Measurements from ENCODE around the gene ZFYVE19. TPM values are rescaled to one million over a fixed set of nuclear protein-coding genes. Genes with fewer than 3 reads are reported as not detected.

Gene ZFYVE19
- total RNA-seq, 1 experiment from 2014 or later: 39.5 TPM

DNA sequence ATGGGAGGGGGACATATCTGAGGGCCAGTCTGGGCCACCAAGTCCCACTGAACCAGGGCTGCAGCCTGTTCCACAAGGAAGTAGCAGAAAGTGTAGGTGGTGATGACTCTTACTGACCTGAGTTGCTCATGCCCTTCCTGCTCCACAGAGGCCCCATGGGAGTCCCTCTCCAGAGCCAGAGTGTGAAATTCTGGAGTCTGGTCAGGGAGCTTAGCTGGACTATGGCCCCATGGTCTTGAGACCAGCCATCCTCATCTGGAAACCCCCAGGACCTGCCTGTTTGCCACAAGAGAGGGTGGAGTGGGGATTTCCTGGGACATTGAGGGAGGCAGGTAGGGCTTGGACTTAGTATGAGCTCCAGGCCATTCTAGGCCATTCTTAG, 39.9 kb downstream of the ZFYVE19 start:
- Histone ChIP-seq H3K9me3 (ENCODE audit: control insufficient read depth, insufficient read depth, low read depth, low read length) (no peaks in the 10 kb centered on the region), H3K36me3 (ENCODE audit: control insufficient read depth, insufficient read depth, low read length) (peaks cover 2% of the 10 kb centered on the region; the same call in 1 of the 2 replicates), H3K27ac (ENCODE audit: low read length) (no peak overlapping the region), H3K27me3 (ENCODE audit: control insufficient read depth, insufficient read depth, low read length) (peaks cover 2% of the 10 kb centered on the region; the same call in 1 of the 2 replicates), H3K4me3 (ENCODE audit: low read depth in 2 of 2, low read length in 2 of 2) (no peak overlapping the region), H3K4me1 (ENCODE audit: control insufficient read depth, insufficient read depth, low read length) (peaks cover 3% of the 10 kb centered on the region; the same call in 1 of the 2 replicates)
- CTCF ChIA-PET: interaction anchor here (0.5 to 0.9 kb wide), 3 partner anchors 10 to 257 kb away, joined by 3 to 4 read pairs (median 3); no protein-coding TSS in a partner anchor
- intact Hi-C loops (cut with micrococcal nuclease; ENCODE audit: unreplicated experiment): no loop called here
- no TSS peak for BruUV-seq (replicated peaks)
- POLR2A ChIA-PET: no interaction called here
- ATAC-seq (no peak), DNase-seq (ENCODE audit: low read depth, low spot score) (no peak)
- no peak for TF ChIP-seq SIN3A (IDR thresholded peaks at IDR 0.05; ENCODE audit: borderline replicate concordance, insufficient read depth, low read depth, low read length)
- TF ChIP-seq REST (IDR thresholded peaks at IDR 0.05; ENCODE audit: insufficient read depth in 1 of 2, low read depth in 2 of 2, low read length in 1 of 2): no peak
- TF ChIP-seq CTCF (IDR thresholded peaks at IDR 0.05): no peak
- no peak for TF ChIP-seq TCF7L2 (IDR thresholded peaks at IDR 0.05; ENCODE audit: low read depth, low read length)
- no peak for TF ChIP-seq POLR2AphosphoS5 (IDR thresholded peaks at IDR 0.05; ENCODE audit: low read depth, low read length)
- in situ Hi-C loops (cut with HindIII; ENCODE audit: low pct_unique_long_range_greater_than_20kb, low sequenced_read_pairs): no loop called here

GRCh38 chr15:40847223-40847961, 40.5 kb downstream of the ZFYVE19 start:
- H3K4me1 ChIP-seq (ENCODE audit: control insufficient read depth, insufficient read depth, low read length): peaks cover 3% of the 10 kb centered on the region; the same call in 1 of the 2 replicates
- DNase-seq (ENCODE audit: low read depth, low spot score) (no peak), ATAC-seq (peak; percentile 42)
- no peak for TF ChIP-seq REST (IDR thresholded peaks at IDR 0.05; ENCODE audit: insufficient read depth in 1 of 2, low read depth in 2 of 2, low read length in 1 of 2)
- TF ChIP-seq SIN3A (IDR thresholded peaks at IDR 0.05; ENCODE audit: borderline replicate concordance, insufficient read depth, low read depth, low read length): no peak
- TF ChIP-seq TCF7L2 (IDR thresholded peaks at IDR 0.05; ENCODE audit: low read depth, low read length): no peak
- ChIA-PET CTCF (interaction anchor here (0.5 to 0.9 kb wide), 3 partner anchors 10 to 258 kb away, joined by 3 to 4 read pairs (median 3); no protein-coding TSS in a partner anchor), POLR2A (no interaction called here)
- H3K36me3 ChIP-seq (ENCODE audit: control insufficient read depth, insufficient read depth, low read length): peaks cover 2% of the 10 kb centered on the region; the same call in 1 of the 2 replicates
- no peak overlapping the region for H3K27ac ChIP-seq (ENCODE audit: low read length)
- no TSS peak for BruUV-seq (replicated peaks)
- no peaks in the 10 kb centered on the region for H3K9me3 ChIP-seq (ENCODE audit: control insufficient read depth, insufficient read depth, low read depth, low read length)
- intact Hi-C loops (cut with micrococcal nuclease; ENCODE audit: unreplicated experiment) (no loop called here), in situ Hi-C loops (cut with HindIII; ENCODE audit: low pct_unique_long_range_greater_than_20kb, low sequenced_read_pairs) (no loop called here)
- no peaks in the 10 kb centered on the region for H3K27me3 ChIP-seq (ENCODE audit: control insufficient read depth, insufficient read depth, low read length)
- no peak overlapping the region for H3K4me3 ChIP-seq (ENCODE audit: low read depth in 2 of 2, low read length in 2 of 2)

Measured in Panc1 (cell line).